ENCODE data around the gene KCNE1. TPM values are rescaled to one million over a fixed set of nuclear protein-coding genes. Genes with fewer than 3 reads are reported as not detected.

KCNE1 gene
- total RNA-seq, 4 donors from 2014 or later = 0.34 to 1.7 (median 0.58) TPM

- Histone ChIP-seq H3K4me3 (no peak overlapping the region), H3K36me3 (no peaks in the 10 kb centered on the region), H3K27ac (peak overlapping the region; percentile 50), H3K27me3 (no peaks in the 10 kb centered on the region), H3K4me1 (peaks cover 19% of the 10 kb centered on the region), H3K9me3 (no peaks in the 10 kb centered on the region)
- WGBS = 30% methylated on average over 2 of the region's 2 CpGs
- DNase-seq (ENCODE audit: low spot score in 2 of 2) = no peak
- TF ChIP-seq EP300 (IDR thresholded peaks at IDR 0.05) (no peak), CTCF (IDR thresholded peaks at IDR 0.05) (no peak), POLR2A (IDR thresholded peaks at IDR 0.05) (no peak)
Measured at GRCh38 chr21:34536820-34537219, 24.8 kb upstream of the KCNE1 start.

GRCh38 chr21:34536311-34536710 lies 24.3 kb upstream of the KCNE1 start:
- Histone ChIP-seq H3K9me3 (no peaks in the 10 kb centered on the region), H3K27me3 (no peaks in the 10 kb centered on the region), H3K4me1 (peaks cover 19% of the 10 kb centered on the region), H3K36me3 (no peaks in the 10 kb centered on the region), H3K27ac (peak overlapping the region; percentile 50), H3K4me3 (no peak overlapping the region)
- TF ChIP-seq EP300 (IDR thresholded peaks at IDR 0.05) (no peak), POLR2AphosphoS5 (IDR thresholded peaks at IDR 0.05) (no peak), POLR2A (IDR thresholded peaks at IDR 0.05) (no peak), CTCF (IDR thresholded peaks at IDR 0.05) (no peak)
- WGBS = 72% methylated on average over 8 of the region's 8 CpGs
- DNase-seq (ENCODE audit: low spot score in 2 of 2) = no peak

- WGBS = 63% methylated on average over 3 of the region's 3 CpGs
- H3K27me3 ChIP-seq = no peaks in the 10 kb centered on the region
- TF ChIP-seq CTCF (IDR thresholded peaks at IDR 0.05) (no peak), POLR2A (IDR thresholded peaks at IDR 0.05) (no peak), EP300 (IDR thresholded peaks at IDR 0.05) (no peak), POLR2AphosphoS5 (IDR thresholded peaks at IDR 0.05) (no peak)
- peaks cover 19% of the 10 kb centered on the region for H3K4me1 ChIP-seq
- H3K9me3 ChIP-seq = no peaks in the 10 kb centered on the region
- H3K36me3 ChIP-seq = no peaks in the 10 kb centered on the region
- peak overlapping the region; percentile 50 for H3K27ac ChIP-seq
- no peak for DNase-seq (ENCODE audit: low spot score in 2 of 2)
- H3K4me3 ChIP-seq = no peak overlapping the region
Measured at GRCh38 chr21:34535886-34536285, 23.9 kb upstream of the KCNE1 start.

- TF ChIP-seq EP300 (IDR thresholded peaks at IDR 0.05) (no peak), POLR2A (IDR thresholded peaks at IDR 0.05) (no peak), CTCF (IDR thresholded peaks at IDR 0.05) (no peak), POLR2AphosphoS5 (IDR thresholded peaks at IDR 0.05) (no peak)
- Histone ChIP-seq H3K4me3 (no peak overlapping the region), H3K36me3 (no peaks in the 10 kb centered on the region), H3K27ac (no peak overlapping the region), H3K9me3 (no peaks in the 10 kb centered on the region), H3K4me1 (peaks cover 19% of the 10 kb centered on the region), H3K27me3 (no peaks in the 10 kb centered on the region)
- WGBS = 88% methylated on average over 3 of the region's 4 CpGs
- DNase-seq (ENCODE audit: low spot score in 2 of 2) = no peak
Measured at GRCh38 chr21:34534522-34534921, 22.5 kb upstream of the KCNE1 start.

- DNase-seq (ENCODE audit: low spot score in 2 of 2) = no peak
- no peaks in the 10 kb centered on the region for H3K36me3 ChIP-seq
- H3K27me3 ChIP-seq = no peaks in the 10 kb centered on the region
- no peak for TF ChIP-seq POLR2AphosphoS5 (IDR thresholded peaks at IDR 0.05)
- no peak for TF ChIP-seq EP300 (IDR thresholded peaks at IDR 0.05)
- TF ChIP-seq POLR2A (IDR thresholded peaks at IDR 0.05) = no peak
- no peak for TF ChIP-seq CTCF (IDR thresholded peaks at IDR 0.05)
- 86% methylated on average over 3 of the region's 3 CpGs for WGBS
- H3K4me3 ChIP-seq = no peak overlapping the region
- no peaks in the 10 kb centered on the region for H3K9me3 ChIP-seq
- peaks cover 19% of the 10 kb centered on the region for H3K4me1 ChIP-seq
- no peak overlapping the region for H3K27ac ChIP-seq
Measured at GRCh38 chr21:34533938-34534337, 21.9 kb upstream of the KCNE1 start.
